HG02943 (cell line): Measurements from ENCODE around the gene AGAP1.
"Not testable (repeated sequence)": the region's sequence is repeated elsewhere in the genome, so short reads cannot be mapped to it uniquely, and the experiment has no call there.

Experiments
- ATAC-seq: cut with Tn5 transposase; IDR thresholded peaks from one replicate; pipeline ENCODE4 v1.9.1; 2021; ENCODE audit warnings: mild to moderate bottlenecking, low read depth, moderate library complexity; ENCODE audit not compliant: unreplicated experiment

The AGAP1 gene

DNA sequence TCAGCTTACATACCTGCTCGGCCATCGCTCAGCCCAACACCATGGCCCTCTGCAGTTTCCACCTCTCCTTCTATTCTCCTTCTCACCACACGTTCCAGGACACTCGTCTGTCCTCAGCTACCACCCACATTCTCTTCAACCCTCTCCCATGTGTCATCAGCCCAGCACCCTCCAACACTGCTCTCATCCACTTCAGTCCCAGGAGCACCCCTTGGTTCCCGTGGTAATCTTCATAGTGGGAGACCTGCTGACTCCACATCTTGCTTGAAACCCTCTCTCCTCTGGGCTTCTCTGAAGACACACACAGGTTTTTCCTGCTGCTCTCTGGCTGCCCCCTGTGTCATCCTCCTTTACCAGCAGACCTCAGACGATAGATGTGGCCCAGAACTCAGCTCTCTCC, 445.6 kb downstream of the AGAP1 start:
- ATAC-seq, result no peak

DNA sequence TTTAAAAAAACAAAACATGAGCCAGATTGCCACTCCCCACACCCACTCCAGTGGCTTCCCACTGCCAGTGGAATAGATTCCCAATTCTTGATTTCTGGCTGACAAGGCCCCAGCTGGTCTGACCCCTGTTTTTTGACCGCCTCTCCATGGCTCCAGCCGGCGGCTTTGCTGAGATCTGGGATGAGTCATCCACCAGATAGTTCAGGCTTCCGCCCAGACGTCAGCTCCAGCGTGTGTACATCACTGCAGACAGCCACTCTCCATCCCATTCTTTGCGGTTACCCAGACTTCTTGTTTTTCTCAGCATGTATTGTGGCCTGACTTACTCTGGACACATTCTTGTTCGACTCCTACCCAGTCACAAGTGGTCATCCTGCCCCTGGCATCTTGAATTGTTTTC, 446.5 kb downstream of the AGAP1 start:
- no peak for ATAC-seq

DNA sequence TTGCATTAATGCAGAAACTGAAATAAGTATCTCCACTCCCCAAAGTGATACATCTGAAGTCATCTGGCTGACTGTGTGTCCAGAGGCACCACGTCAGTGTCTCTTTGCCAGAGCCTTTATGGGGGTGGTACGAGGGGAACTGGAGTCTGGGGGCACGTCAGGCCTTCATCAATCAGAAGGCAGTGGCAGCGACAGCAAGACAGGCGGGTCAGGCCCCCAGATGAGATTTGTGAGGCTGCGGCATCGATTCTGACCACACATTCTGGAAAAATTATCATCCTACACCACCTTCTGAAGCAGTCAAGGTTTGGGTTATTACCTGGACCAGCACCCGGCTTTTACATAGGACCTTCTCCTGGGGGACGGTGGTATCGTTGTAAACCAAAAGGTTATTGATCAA, 450.7 kb downstream of the AGAP1 start:
- ATAC-seq, result no peak

DNA sequence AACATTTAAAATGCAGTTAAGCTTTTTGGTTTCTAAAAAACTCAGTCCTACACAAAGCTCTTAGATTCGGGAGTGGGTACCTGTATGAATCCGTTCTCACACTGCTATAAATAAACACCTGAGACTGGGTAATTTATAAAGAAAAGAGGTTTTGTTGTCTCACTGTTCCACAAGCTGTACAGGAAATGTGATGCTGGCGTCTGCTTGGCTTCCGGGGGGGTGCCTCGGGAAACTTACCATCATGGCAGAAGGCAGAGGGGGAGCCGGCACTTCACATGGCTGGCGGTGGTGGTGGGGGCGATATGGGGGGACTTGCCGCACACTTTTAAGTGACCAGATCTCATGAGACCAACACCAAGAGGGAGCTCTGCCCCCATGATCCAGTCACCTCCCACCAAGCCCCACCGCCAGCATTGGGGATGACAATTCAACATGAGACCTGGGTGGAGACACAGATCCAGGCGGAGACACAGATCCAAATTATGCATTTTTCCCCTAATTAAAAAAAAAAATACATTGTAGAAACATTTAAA, 451.8 kb downstream of the AGAP1 start:
- ATAC-seq, result no peak

DNA sequence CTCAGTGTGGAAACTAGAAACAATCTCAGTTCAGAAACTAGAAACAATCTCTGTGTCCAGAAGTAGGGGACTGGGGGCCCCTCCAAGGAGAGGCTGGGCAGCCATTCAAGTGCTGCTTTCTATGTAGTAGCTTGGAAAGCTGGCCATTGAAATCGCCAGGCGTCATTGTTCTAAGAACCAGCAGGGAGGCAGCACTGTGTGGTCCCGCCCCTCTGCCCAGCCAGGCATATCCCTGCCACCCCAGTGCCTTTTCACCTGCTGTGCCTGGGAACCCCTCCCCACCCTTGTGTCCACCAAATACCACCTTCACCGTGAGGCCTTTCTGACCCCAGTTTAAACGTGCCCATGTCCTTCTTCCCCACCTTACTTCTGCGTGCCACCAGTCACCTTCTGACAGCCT, 452.7 kb downstream of the AGAP1 start:
- ATAC-seq, result no peak

- not testable (repeated sequence) for ATAC-seq
Observed at GRCh38 chr2:235947055-235947454, 453.2 kb downstream of the AGAP1 start.

DNA sequence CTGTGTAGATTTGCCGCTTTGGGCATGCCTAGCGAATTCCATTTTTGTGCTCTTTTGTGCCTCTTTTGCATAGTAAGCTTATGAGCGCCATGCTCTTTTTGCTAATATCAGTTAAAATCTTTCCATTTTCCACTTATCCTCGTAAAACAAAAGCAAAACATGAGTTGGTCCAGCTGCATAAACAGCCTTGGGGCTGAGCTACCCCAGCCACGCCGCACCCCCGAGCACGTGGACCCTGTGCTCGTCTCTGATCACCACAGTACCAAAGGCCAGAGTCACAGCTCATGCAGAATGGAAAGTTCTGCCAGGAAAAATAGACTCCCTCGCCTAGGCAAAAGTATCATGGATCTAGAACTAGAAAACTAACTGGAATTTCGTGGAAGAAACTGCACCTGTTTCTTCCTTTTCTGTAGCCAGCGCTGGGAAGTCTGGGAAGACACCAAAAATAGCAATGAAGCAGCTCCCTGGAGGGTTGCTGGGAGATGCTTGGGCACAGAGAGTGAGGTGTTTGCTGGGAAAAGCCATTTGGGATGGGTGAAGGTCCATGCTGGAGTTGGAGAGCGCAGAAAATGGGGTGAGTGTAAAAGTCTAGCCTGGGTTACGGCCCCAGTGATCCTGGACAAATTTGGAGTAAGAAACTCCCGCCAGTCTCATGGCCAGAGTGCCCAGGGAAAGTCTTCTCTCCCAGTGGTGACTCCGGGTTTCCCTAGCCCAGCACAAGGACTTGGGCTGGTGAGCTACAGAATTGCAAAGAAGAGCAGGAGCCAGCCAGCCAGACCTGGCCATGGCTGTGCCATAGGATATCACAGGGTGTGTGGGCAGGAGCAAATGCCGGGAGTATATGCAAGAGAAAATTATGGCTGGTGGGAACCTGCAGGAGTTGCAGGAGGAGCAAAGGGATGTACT, 456.0 kb downstream of the AGAP1 start:
- ATAC-seq, result no peak

DNA sequence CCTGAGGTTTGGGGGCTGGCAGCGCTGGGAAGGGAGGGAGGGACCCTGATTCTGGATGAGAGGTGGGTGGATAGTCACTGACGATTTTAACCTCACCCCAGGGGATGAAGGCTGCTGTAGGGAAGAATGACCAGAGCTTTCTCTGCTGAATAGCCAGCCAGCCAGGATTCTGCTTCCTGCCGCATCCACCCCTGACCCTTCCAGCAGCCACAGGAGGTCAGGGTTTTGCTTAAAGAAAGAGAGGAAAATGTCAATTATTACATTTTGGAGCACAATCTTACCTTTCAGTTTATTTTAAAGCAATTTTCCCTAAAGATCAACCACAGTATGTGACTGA, 456.6 kb downstream of the AGAP1 start:
- ATAC-seq, result no peak

- no peak for ATAC-seq
Observed at GRCh38 chr2:235951493-235951892, 457.6 kb downstream of the AGAP1 start.

DNA sequence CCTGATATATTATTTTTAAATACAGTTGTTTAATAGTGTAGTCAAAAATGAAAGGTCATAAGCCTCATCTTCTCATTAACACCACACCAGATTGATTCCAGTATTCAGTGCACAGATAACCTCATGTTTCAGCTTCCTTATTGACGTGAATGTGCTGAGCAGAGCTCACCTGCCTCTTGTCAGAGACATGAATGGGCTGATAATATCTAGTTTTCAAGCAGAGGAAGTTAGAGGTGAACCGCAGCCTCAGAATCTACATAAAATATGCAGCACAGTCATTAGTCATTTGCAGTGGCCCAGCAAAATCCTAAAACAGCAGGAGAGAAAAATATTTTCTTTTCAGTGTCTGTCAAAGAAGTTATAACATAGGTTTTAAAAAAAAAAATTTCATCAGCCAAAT, 458.1 kb downstream of the AGAP1 start:
- no peak for ATAC-seq

DNA sequence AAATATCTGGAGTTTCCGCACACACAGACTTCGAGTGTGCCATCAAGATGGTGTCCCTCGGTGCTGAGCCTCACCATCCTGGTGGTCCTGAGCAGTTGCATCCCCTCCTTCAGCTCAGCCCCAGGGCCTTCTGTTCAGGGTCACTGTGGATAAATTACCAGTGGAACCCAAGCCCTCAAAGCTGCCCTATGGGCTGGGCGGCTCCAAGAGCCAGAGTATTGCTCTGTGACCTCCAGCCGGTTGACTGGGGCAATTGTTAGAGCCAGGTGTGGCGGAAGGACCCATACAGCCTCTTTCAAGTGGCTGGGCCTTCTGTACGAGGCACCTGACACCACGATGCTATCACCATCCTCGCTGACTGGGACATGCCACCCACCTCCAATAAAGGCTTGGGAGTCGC, 458.9 kb downstream of the AGAP1 start:
- no peak for ATAC-seq

DNA sequence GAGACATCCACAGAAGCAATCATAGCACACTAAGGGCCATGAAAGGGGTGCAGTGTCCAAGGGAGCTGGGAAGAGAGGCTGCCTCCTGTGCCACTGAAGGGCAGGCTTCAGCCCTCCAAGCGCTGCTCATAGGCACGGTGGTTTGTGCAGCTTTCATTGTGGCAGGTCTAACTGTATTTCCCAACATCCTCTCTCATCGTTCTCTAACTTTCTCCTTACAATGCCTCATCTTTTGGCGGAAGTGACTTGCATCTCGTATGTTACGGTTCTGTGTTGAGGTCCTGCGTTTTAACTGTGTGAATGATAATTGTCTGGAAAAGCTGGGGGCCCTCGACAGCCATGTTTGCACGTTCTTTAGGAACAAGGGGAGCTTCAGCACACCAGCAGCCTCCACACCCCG, 460.4 kb downstream of the AGAP1 start:
- ATAC-seq, result no peak

DNA sequence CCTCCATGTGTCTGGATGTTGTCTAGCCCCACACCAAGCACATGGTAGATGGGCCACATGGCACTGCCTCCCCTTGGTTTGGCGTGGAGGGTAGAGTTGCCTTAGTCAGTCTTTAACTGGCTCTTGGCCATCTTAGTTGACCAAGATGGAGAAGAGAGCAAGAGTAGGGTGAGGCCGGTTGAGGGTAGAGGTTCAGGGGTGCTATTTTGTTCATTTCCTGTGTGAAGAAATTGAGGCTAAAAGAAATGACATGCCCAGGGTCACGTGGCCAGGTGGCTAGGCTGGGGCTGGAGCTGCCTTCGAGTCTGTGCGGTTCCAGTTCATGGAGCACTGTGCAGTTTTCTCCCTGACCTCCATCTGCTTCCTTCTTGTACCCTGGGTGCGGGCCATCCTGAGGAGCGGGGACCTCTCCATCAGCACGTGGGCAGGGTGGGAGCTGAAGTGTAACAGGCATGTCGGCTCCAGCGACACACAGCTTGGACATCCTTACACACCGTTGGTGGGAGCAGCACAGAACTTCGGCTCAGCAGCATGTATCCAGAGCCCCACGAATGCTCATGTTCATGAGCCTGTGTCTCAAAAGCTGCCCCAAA, 461.1 kb downstream of the AGAP1 start:
- no peak for ATAC-seq

- no peak for ATAC-seq
Observed at GRCh38 chr2:235955664-235956063, 461.8 kb downstream of the AGAP1 start.

GRCh38 chr2:235956281-235956970, 462.6 kb downstream of the AGAP1 start:
- ATAC-seq, result no peak

GRCh38 chr2:235957251-235957650, 463.4 kb downstream of the AGAP1 start:
- ATAC-seq, result no peak

DNA sequence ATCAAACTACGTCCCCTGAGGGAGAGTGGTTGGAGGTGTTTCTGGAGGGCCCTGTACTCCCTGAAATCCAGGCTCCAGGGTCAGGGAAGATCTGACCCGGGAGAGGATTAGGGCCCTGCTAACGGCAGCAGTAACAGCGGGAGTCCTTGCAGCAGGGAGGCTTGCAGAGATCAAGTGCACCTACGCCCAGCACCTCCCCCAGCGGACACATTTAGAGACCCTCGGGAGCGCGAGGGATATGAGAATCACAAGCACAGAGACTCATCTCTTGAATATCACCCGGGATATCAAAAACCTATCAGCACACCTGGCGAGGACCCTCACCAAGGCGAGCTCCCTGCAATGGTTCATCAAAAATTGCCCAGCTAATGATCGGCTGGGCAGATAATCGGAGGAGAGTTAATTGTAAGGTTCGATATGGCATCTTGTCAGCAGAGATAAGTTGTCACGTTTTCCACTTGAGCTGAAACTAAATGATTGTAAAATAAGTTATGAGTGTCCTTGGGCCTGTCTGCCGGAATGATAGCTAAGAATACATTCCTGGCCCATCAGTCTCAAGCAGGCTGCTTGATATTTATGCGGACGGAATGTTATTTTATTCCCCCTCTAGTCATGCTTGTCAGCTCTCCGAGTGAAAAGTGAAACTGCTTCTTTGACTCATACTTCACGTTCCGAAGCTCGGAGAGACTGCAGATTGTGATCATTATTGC, 464.5 kb downstream of the AGAP1 start:
- no peak for ATAC-seq

GRCh38 chr2:235958931-235959410, 465.1 kb downstream of the AGAP1 start:
- ATAC-seq, result no peak

DNA sequence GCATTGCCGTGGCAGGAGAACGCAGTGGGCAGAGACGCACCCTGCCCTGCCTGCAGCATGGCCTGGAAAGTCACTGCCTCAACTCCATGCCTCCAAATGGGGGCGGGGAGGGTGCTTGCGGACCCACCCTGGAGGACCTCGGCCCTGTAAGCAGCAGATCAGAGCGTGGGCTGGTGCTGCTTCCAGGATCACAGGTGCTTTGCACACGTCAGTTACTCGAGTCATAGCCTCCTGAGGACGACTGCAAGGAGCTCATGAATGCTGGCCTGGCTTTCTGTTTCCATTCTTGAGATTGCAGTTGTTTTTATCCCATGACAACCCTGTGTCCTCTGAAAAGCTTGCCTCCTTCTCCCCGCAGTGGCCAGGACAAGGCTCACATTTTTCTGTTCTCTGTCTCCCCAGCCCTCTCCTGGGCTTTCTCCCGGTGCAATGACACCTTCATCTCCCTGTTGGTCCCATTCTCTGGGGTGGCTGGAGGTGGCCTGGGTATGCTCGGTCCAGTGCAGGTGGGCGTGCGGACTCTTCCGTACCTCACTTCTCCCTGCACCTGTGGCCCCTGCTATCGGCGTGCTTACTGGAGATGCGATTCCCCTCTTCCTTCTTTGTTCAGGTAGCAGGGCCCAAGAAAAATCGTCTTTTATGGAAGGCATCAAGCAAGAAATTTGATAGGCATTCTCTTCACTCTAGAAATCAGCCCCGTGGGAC, 466.3 kb downstream of the AGAP1 start:
- no peak for ATAC-seq
